Esophagus muscularis mucosa (tissue), 2 donors: ENCODE results near the gene IGIP.

ENCODE experiments used
- EP300 ChIP-seq: sonication (generic); formaldehyde crosslinking; IDR thresholded peaks from one replicate; pipeline ENCODE4 v1.6.1; 2017; ENCODE audit warnings: antibody characterized with exemption
- POLR2A ChIP-seq: fragments of 450-650 bp; IDR thresholded peaks from one replicate; pipeline ENCODE4 v1.6.1; 2017; ENCODE audit warnings: antibody characterized with exemption, moderate library complexity, mild to moderate bottlenecking, low read depth

DNA sequence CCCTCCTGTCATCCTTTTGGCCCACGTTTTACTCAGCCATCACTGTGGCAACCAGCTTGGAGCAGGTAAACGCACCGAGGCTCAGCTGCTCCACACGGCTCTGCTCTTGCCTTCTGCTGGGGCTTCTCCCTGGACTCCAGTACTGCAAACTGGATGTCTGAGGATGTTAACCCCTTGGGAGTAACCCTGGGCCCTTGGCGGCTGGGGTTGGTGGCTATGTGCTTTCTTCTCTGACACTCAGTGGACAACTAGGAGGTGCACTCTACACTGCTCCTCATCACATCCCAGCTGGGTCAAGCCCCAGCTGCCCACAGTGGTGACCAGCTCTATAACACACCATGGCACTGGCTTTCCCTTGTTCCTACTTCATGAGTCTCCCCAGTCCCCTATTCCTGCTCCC lies 37.0 kb downstream of the IGIP start:
- no peak for TF ChIP-seq POLR2A
- no peak for TF ChIP-seq EP300
